HL-60 (cell line): ENCODE data around the gene MPRIP.

Source experiments
- DNase-seq, 2 experiments: peaks; one replicate each; pipeline ENCODE4 v3.0.0-alpha.2; 2010 to 2020; ENCODE audit warnings: low read depth in 1 of 2, low spot score in 1 of 2
- H3K27ac ChIP-seq: fragments of 250-450 bp; sonication (Bioruptor Pico); replicated peaks from 2 replicates; pipeline ENCODE4 v1.5.1; 2020; ENCODE audit warnings: mild to moderate bottlenecking, moderate library complexity
- H3K27me3 ChIP-seq: fragments of 250-450 bp; sonication (Bioruptor Pico); 2 replicates; pipeline ENCODE4 v1.5.1; 2021; ENCODE audit warnings: mild to moderate bottlenecking, moderate library complexity; ENCODE audit not compliant: insufficient read depth, poor library complexity, severe bottlenecking
- H3K4me3 ChIP-seq: replicated peaks from 2 replicates; pipeline ENCODE4 v1.5.1; 2011; ENCODE audit warnings: mild to moderate bottlenecking, control low read depth, low read length; ENCODE audit not compliant: insufficient read depth
- GABPA ChIP-seq: IDR thresholded peaks from 2 replicates; pipeline ENCODE4 v1.6.1; 2012; ENCODE audit warnings: low read depth
- POLR2AphosphoS5 ChIP-seq: IDR thresholded peaks from 2 replicates; pipeline ENCODE4 v1.6.1; 2012; ENCODE audit warnings: low read depth
- SPI1 ChIP-seq: IDR thresholded peaks from 2 replicates; pipeline ENCODE4 v1.6.1; 2012; ENCODE audit warnings: low read depth, mild to moderate bottlenecking, borderline replicate concordance
- TF ChIP-seq, protein P1 (sequence below): IDR thresholded peaks from 2 replicates; pipeline ENCODE4 v1.6.1; 2012; ENCODE audit warnings: low read depth; ENCODE audit not compliant: insufficient replicate concordance
- TF ChIP-seq, protein P2 (sequence below): IDR thresholded peaks from one replicate; pipeline ENCODE4 v1.5.1; 2011; ENCODE audit warnings: low read length, control low read depth, inconsistent platforms; ENCODE audit not compliant: insufficient read depth

Gene MPRIP

DNA sequence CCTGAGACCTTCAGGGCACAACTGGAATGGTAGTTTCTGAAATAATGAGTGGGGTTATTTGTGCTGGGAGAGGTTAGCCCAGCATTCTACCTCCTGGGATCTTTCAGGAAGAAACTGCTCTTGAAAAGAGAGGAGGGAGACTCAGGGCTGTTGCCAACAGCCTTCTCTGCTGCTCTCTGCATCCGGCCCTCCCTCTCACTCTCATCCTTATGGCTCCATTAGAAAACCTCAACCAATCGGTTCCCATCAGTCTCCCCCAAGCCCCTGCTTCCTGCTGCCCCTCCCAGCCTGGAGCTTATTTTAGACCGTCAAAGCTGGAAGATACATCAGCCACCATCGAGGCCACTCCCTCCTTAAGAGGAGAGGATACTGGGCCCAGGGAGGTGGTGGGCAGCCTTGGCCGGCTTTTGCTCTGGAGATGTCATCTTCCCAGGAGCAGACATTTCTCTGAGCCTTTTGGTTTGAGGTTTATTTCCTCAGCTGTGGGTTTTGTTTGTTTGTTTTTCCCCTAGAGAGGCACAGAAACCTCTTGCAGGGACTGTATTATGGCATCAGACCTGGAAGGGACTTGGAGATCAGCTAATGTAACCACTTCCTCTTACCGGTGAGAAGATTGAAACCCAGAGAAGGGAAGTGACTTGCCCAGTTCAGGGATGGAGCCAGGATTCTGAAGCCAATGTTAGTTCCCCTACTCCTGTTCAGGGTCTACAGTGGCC lies 2.7 kb downstream of the MPRIP start:
- Histone ChIP-seq H3K4me3 (no peak overlapping the region), H3K27ac (no peak overlapping the region), H3K27me3 (no peaks in the 10 kb centered on the region)
- DNase-seq, result peak; percentile 45 to 72
- peak; percentile 98 for TF ChIP-seq SPI1
- TF ChIP-seq, protein P1, sequence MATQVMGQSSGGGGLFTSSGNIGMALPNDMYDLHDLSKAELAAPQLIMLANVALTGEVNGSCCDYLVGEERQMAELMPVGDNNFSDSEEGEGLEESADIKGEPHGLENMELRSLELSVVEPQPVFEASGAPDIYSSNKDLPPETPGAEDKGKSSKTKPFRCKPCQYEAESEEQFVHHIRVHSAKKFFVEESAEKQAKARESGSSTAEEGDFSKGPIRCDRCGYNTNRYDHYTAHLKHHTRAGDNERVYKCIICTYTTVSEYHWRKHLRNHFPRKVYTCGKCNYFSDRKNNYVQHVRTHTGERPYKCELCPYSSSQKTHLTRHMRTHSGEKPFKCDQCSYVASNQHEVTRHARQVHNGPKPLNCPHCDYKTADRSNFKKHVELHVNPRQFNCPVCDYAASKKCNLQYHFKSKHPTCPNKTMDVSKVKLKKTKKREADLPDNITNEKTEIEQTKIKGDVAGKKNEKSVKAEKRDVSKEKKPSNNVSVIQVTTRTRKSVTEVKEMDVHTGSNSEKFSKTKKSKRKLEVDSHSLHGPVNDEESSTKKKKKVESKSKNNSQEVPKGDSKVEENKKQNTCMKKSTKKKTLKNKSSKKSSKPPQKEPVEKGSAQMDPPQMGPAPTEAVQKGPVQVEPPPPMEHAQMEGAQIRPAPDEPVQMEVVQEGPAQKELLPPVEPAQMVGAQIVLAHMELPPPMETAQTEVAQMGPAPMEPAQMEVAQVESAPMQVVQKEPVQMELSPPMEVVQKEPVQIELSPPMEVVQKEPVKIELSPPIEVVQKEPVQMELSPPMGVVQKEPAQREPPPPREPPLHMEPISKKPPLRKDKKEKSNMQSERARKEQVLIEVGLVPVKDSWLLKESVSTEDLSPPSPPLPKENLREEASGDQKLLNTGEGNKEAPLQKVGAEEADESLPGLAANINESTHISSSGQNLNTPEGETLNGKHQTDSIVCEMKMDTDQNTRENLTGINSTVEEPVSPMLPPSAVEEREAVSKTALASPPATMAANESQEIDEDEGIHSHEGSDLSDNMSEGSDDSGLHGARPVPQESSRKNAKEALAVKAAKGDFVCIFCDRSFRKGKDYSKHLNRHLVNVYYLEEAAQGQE, result no peak

DNA sequence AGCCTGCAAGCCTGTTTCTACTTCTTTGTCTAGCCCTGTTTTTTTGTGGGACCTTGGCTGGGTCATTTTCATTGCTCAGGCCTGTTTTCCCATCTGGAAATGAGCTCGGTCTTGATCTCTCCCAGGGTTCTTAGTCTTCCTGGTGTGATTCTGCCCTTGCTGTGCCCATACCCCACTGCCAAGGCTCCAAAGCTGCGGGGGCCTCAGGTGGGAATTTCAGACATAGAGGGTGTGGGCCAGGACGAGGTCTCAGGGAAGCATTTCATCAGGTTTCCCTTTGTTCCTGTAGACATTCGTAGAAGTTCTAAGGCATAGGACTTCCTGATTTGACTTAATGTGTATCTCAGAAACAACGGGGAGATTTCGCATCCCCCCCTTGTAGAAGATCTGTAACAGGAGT lies 5.8 kb downstream of the MPRIP start:
- Histone ChIP-seq H3K4me3 (no peak overlapping the region), H3K27me3 (no peaks in the 10 kb centered on the region), H3K27ac (no peak overlapping the region)
- DNase-seq, result no peak
- TF ChIP-seq, protein P1, result no peak
- TF ChIP-seq, protein P2, sequence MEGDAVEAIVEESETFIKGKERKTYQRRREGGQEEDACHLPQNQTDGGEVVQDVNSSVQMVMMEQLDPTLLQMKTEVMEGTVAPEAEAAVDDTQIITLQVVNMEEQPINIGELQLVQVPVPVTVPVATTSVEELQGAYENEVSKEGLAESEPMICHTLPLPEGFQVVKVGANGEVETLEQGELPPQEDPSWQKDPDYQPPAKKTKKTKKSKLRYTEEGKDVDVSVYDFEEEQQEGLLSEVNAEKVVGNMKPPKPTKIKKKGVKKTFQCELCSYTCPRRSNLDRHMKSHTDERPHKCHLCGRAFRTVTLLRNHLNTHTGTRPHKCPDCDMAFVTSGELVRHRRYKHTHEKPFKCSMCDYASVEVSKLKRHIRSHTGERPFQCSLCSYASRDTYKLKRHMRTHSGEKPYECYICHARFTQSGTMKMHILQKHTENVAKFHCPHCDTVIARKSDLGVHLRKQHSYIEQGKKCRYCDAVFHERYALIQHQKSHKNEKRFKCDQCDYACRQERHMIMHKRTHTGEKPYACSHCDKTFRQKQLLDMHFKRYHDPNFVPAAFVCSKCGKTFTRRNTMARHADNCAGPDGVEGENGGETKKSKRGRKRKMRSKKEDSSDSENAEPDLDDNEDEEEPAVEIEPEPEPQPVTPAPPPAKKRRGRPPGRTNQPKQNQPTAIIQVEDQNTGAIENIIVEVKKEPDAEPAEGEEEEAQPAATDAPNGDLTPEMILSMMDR, result no peak
- TF ChIP-seq POLR2AphosphoS5, result no peak
- TF ChIP-seq SPI1, result no peak
- no peak for TF ChIP-seq GABPA

DNA sequence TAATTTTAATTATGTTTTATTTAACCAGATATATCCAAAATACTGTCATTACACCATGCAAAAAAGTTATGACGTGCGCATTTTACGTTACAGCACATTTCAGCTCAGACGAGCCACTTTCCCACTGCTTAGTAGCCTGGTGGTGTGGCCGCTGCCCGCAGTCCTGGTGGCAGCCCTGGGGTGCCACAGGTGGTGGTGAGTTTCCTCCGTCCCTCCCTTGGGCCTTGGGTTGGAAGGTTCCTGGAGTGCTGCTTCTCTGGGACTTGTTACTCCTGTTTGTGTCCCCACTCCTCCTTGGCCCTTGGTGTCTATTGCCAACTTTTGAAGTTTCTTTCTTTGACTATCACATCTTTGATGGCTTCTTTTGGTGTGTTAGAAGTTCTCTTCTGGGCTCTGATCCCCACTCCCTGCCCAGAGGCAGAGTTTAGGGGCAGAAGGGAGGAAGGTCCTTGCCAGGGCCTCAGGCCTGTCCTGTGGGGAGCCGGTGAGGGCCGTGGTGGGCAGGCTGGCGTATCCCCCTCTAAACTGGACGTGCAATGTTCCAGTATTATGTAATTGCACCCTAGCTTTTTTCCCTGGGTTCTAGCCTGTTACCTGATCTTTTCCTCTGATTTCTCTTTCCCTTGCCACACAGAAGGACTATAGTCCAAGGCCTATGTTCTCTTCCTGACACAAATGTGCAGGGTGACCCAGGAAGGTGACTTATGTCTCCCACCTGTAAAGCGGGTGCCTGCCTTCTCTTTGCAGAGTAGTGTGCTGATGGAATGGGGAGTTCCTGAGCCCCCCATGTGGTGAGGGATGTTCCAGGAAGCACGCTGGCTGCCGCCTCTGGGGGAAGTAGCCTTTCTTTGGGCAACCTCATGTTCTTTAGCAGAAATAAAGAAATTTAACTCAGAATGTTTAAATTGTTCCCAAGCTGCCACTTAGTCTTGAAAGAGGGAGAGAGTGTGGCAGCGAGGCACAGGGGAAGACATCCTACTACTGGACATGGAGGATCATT lies 8.4 kb downstream of the MPRIP start:
- Histone ChIP-seq H3K27ac (no peak overlapping the region), H3K27me3 (no peaks in the 10 kb centered on the region), H3K4me3 (no peak overlapping the region)
- no peak for DNase-seq
- TF ChIP-seq POLR2AphosphoS5 (no peak), SPI1 (no peak), GABPA (no peak)
- TF ChIP-seq, protein P2, result no peak
- TF ChIP-seq, protein P1, result no peak
